ENCODE data around the gene SUPT6H. TPM values are rescaled to one million over a fixed set of nuclear protein-coding genes. Genes with fewer than 3 reads are reported as not detected.

SUPT6H gene
- total and polyA plus RNA-seq, 2 experiments from 2014 or later, result 32.6 to 50.8 TPM

DNA sequence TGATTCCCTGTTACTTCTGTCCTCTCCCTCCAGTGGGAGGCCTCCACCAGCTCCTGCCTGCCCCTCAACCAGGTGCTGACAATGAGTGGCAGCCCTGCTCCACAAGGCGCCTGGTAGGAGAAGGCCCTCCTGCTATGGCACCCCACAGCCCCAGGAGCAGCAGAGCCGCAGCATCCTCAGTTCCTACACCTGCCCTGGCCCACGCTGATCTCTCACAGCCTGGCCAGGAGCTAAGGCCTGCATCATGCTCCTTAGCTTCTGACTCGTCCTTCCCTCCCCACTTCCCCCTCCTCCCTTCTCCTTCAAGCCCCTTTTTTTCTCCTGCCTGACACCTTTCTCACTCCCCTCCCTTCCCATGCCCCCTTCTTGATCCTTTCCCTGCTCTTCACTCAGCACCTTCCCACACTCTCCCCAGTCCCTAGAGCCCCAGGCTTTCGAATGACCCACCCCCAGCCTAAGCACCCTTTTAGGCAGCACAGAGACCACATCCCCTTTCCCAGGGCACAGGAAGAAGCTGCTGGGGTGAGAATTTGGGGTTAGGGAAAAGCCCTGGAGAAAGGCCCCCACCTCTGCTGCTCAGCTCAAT, 43.2 kb downstream of the SUPT6H start:
- no peak overlapping the region for H3K27ac ChIP-seq
- H3K4me2 ChIP-seq, result no peak overlapping the region
- TF ChIP-seq EZH2phosphoT487 (IDR thresholded peaks at IDR 0.05; ENCODE audit: low read depth, severe bottlenecking, unreplicated experiment), result no peak
- no peak for TF ChIP-seq EZH2 (IDR thresholded peaks at IDR 0.05; ENCODE audit: borderline replicate concordance)
- TF ChIP-seq, protein P1, sequence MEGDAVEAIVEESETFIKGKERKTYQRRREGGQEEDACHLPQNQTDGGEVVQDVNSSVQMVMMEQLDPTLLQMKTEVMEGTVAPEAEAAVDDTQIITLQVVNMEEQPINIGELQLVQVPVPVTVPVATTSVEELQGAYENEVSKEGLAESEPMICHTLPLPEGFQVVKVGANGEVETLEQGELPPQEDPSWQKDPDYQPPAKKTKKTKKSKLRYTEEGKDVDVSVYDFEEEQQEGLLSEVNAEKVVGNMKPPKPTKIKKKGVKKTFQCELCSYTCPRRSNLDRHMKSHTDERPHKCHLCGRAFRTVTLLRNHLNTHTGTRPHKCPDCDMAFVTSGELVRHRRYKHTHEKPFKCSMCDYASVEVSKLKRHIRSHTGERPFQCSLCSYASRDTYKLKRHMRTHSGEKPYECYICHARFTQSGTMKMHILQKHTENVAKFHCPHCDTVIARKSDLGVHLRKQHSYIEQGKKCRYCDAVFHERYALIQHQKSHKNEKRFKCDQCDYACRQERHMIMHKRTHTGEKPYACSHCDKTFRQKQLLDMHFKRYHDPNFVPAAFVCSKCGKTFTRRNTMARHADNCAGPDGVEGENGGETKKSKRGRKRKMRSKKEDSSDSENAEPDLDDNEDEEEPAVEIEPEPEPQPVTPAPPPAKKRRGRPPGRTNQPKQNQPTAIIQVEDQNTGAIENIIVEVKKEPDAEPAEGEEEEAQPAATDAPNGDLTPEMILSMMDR (IDR thresholded peaks at IDR 0.05; ENCODE audit: poor library complexity), result no peak
- peaks cover 7% of the 10 kb centered on the region for H3K4me1 ChIP-seq (ENCODE audit: insufficient read depth)
- no peak overlapping the region for H3K4me3 ChIP-seq
- peaks cover 11% of the 10 kb centered on the region for H3K79me2 ChIP-seq
- no peaks in the 10 kb centered on the region for H3K27me3 ChIP-seq
- H3K9me2 ChIP-seq (replicated peaks; ENCODE audit: insufficient read depth), result no peaks in the 10 kb centered on the region
- WGBS (ENCODE audit: low lambda C conversion rate, missing lambda C conversion rate), result 84% methylated on average over 4 of the region's 5 CpGs
- no peak overlapping the region for H2AFZ ChIP-seq
- DNase-seq (ENCODE audit: low spot score), result no peak
- H3K9me3 ChIP-seq (ENCODE audit: low read depth), result no peaks in the 10 kb centered on the region
- no peaks in the 10 kb centered on the region for H4K20me1 ChIP-seq (ENCODE audit: insufficient read depth, poor library complexity, severe bottlenecking)
- H3K36me3 ChIP-seq (replicated peaks; ENCODE audit: insufficient read depth, low read depth), result no peaks in the 10 kb centered on the region

DNA sequence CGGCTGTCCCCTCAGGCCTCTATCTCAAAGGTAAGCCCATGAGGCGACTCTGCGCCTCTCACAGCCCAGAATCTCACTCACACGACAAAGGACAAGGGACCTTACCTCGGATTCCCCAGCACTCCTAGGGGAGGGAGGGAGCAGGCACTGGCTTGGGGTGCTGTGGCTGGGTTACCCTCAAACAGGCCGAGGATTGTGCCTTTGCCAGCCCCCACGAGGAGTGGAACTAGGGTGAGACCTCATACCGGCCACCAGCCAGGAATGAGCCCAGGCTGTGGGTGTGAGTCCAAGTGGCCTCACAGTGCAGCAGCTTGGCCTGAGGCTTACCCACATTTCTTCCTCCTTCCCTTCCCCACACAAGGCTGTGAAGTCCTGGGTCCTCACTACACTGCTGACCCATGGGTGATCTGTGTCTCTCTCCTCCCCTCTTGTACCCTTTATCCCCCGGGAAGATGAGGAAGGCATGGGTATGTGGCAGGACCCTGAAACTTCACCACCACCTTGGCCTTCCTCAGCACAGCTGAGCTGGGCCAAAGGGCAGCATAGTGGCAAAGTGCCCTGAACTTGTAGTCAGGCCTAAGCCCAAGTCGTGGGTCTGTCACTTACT, 43.8 kb downstream of the SUPT6H start:
- H3K4me2 ChIP-seq, result no peak overlapping the region
- no peaks in the 10 kb centered on the region for H3K9me2 ChIP-seq (replicated peaks; ENCODE audit: insufficient read depth)
- peaks cover 11% of the 10 kb centered on the region for H3K79me2 ChIP-seq
- no peak overlapping the region for H2AFZ ChIP-seq
- H3K27me3 ChIP-seq, result no peaks in the 10 kb centered on the region
- H4K20me1 ChIP-seq (ENCODE audit: insufficient read depth, poor library complexity, severe bottlenecking), result no peaks in the 10 kb centered on the region
- H3K36me3 ChIP-seq (replicated peaks; ENCODE audit: insufficient read depth, low read depth), result no peaks in the 10 kb centered on the region
- H3K4me1 ChIP-seq (ENCODE audit: insufficient read depth), result peaks cover 8% of the 10 kb centered on the region
- no peaks in the 10 kb centered on the region for H3K9me3 ChIP-seq (ENCODE audit: low read depth)
- no peak for DNase-seq (ENCODE audit: low spot score)
- no peak overlapping the region for H3K27ac ChIP-seq
- 87% methylated on average over 10 of the region's 10 CpGs for WGBS (ENCODE audit: low lambda C conversion rate, missing lambda C conversion rate)
- TF ChIP-seq EZH2phosphoT487 (IDR thresholded peaks at IDR 0.05; ENCODE audit: low read depth, severe bottlenecking, unreplicated experiment), result no peak
- TF ChIP-seq, protein P1 (IDR thresholded peaks at IDR 0.05; ENCODE audit: poor library complexity), result no peak
- TF ChIP-seq EZH2 (IDR thresholded peaks at IDR 0.05; ENCODE audit: borderline replicate concordance), result no peak
- no peak overlapping the region for H3K4me3 ChIP-seq

DNA sequence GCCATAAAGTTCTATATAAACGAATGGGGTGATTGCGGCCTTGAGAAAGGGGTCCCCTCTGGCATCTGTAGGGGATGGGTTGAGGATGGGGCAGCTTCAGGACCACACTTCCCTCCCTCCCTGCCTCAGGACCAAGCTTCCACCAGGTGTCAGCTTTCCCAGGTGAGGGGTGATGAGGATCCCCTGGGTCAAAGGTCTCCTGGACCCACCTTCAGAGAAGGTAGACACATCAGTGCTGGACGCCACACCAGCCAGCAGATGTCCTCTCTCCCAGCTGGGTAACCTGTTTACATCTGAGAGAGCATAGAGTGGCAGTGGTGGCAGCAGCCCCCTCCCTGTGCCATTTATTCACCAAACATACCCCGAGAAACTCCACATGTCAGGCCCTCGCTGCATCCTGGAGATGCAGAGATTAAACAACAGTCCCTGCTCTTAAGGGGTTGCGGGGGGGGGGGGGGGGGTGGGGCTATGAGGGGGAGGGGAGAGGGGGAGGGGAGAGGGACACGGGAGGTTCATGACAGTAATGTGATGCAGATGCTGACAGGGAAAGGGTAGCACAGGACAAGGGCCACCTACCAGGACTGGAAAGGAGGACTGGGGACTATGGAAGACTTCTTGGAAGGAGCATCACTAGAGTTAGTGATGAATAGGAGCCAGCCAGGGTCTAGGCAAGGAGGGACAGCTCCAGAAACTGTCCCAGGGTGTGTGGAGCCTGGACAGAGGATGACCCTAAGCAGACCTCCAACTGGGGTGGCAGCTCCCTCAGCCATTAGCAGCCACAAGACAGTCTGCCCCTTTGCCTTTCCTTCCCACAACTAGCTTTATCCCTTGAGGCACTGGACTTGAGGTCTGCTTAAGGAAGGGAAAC, 44.7 kb downstream of the SUPT6H start:
- H3K27me3 ChIP-seq, result no peaks in the 10 kb centered on the region
- TF ChIP-seq, protein P1 (IDR thresholded peaks at IDR 0.05; ENCODE audit: poor library complexity), result no peak
- TF ChIP-seq EZH2phosphoT487 (IDR thresholded peaks at IDR 0.05; ENCODE audit: low read depth, severe bottlenecking, unreplicated experiment) (no peak), EZH2 (IDR thresholded peaks at IDR 0.05; ENCODE audit: borderline replicate concordance) (no peak)
- DNase-seq (ENCODE audit: low spot score), result no peak
- H3K9me3 ChIP-seq (ENCODE audit: low read depth), result no peaks in the 10 kb centered on the region
- no peak overlapping the region for H3K27ac ChIP-seq
- no peak overlapping the region for H3K4me2 ChIP-seq
- H2AFZ ChIP-seq, result no peak overlapping the region
- H3K4me3 ChIP-seq, result no peak overlapping the region
- H3K79me2 ChIP-seq, result peaks cover 11% of the 10 kb centered on the region
- no peaks in the 10 kb centered on the region for H3K9me2 ChIP-seq (replicated peaks; ENCODE audit: insufficient read depth)
- no peaks in the 10 kb centered on the region for H4K20me1 ChIP-seq (ENCODE audit: insufficient read depth, poor library complexity, severe bottlenecking)
- WGBS (ENCODE audit: low lambda C conversion rate, missing lambda C conversion rate), result 69% methylated on average over 6 of the region's 7 CpGs
- H3K4me1 ChIP-seq (ENCODE audit: insufficient read depth), result peaks cover 11% of the 10 kb centered on the region
- no peaks in the 10 kb centered on the region for H3K36me3 ChIP-seq (replicated peaks; ENCODE audit: insufficient read depth, low read depth)

Data from hepatocyte (in vitro differentiated cells).